Activated CD4-positive, CD25-positive, alpha-beta regulatory T cell treated with anti-CD3 and anti-CD28 coated beads, Interleukin-2, amount 50 U/mL, for 24 hours (primary cell): Measurements from ENCODE around the gene FKBP11.
"Not testable (repeated sequence)": the region's sequence is repeated elsewhere in the genome, so short reads cannot be mapped to it uniquely, and the experiment has no call there.

Experiments
- ATAC-seq, 2 donors: fragments of 150-1000 bp; cut with Tn5 transposase; one replicate each; pipeline ENCODE4 v1.10.0; 2021; ENCODE audit warnings: mild to moderate bottlenecking in 1 of 2, moderate library complexity in 1 of 2

The FKBP11 gene

DNA sequence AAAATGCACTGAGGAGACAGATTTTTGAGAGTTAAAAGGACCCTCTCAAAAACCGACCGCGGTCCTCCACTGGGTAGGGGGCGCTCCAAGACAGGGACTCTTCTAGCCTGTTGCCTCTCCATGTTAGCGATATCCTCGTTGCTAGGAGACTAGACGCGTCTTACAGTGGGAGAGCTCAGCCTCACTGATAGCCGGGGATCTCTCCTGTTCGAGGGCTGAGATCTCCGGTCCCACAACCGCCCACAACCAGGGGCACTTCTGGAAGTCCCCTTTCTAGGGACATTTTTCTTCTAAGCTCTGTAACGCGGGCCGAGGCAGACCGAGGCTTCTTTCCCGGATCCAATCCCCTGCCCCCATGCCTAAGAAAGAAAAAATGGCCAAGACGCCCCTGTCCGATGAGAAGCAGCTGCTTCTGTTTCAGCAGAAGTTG lies 21.3 kb downstream of the FKBP11 start:
- peak; percentile 94 to 95 for ATAC-seq

DNA sequence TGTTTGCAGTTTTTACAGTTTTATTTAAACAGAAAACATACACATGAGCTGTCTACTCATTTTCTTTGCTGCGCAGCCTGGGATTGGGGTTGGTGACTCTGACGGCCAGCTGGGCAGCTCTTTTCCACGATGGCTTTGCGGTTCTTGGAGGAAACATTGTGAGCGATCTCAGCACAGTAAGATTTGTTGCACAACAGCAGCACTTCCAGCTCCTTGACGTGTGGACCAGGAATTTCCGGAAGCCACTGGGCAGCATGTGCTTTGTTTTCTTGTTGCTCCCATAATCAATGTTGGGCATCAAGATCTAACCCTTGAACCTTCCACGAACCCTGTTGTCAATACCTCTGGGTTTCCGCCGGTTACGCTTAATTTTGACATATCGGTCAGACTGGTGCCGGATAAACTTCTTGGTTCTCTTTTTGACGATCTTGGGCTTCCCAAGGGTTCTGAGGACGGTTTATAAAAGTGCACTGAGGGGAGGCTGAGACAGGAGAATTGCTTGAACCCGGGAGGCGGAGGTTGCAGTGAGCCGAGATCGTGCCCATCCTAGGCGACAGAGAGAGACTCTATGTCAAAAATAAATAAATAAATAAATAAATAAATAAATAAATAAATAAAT lies 21.8 kb downstream of the FKBP11 start:
- ATAC-seq = no peak

DNA sequence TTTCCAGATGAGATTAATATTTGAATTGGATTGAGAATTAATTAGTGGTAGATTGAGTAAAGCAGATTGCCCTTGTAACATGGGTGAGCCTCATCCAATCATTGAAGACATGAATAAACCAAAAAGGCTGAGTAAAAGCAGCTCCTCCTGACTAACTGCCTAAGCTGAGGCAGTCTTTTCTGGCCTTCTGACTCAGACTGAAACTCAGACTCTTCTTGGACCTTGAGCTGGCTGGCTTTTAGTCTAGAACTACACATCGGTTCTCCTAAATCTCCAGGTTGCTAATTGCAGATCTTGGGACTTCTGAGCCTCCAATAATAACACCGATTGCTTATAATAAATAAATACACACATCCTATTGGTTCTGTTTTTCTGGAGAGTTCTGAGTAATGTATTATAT lies 24.0 kb downstream of the FKBP11 start:
- peak; percentile 56 to 68 for ATAC-seq

DNA sequence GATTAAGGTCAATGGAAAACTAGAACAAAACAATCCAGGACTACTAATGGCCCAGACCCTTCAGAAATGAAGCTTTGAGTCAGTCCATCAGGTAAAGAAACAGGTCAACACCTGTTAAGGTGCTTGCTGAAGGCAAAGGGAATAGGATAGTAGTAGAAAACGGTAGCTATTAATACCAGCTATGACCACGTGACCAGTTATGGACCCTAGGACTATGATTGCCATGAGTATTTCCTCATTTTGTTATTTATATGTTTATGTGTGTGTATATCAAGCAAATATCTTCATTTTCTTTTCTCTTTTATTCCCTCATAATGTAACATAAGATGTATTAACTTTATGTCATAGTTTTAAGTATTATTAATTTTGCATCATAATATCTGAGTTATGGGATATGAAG lies 25.6 kb downstream of the FKBP11 start:
- no peak for ATAC-seq

DNA sequence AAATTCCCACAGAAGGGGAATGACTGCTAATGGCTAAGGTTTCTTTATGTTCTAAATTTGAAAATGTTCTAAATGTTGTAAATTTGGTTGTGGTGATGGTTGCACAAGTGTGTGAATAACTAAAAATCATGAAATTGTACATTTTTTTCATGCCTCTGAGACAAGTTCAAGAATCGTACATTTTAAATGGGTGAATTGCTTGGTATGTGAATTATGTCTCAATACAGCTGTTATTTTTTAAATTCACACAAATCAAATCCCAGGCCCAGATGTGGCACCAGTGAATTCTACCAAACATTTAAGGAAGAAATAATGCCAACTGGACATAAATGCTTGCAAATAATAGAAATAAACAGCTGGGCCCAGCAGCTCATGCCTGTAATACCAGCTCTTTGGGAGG lies 31.0 kb downstream of the FKBP11 start:
- ATAC-seq = no peak

DNA sequence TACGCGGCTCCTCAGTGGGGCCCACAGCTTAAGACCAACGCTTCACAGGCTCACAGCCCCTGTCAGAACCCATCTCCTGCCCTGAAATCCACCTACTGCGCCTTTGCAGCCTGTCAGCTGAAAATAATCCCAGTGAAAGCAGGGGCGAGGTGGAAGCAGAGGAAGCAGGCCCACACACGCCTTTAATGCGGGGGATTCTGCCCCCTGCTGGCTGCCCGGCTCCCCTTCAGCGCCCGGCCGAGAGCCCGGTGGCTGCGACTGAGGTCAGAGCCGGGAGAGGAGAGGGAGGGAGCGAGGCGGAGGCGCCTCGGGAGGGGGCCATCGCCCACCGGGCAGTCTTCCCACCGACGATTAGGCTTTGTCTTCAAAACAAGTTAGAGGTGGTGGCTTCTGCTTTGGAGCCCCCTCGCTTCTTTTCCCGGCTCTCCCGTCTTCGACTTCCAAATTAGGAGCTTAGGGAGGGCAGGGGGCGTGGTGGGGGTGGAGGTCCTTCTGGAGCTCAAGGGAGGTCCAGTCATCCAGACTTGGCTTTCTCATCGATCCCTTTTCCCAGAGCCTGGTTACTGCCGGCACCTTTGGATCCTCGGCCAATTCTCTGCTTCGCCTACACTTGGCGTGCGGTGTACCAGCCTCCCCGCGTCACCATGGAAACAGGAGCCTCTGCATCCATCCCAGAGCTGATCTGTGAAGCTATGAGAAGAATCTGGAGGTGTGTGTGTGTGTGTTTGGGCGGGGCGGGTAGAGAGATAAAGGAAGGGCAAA lies 34.5 kb downstream of the FKBP11 start:
- ATAC-seq = peak; percentile 95 to 96

DNA sequence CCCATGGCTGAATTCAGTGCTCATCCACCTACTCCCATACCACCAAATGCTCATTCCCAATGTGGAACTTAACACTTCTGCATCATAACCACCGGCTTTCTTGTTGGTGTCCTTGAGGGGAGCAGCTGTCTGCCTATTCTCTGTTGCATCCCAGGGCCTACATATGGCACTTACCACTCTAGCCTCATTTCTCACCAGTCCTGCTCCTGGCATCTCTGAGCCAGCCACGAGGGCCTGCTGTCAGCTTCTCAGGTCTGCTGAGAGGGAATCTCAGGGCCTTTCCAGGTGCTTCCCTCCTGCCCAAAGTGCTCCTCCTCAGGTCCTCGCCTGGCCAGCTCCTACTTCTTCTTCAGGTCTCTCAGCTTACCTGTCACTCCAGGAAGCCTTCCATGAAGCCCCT lies 35.6 kb downstream of the FKBP11 start:
- ATAC-seq = no peak

DNA sequence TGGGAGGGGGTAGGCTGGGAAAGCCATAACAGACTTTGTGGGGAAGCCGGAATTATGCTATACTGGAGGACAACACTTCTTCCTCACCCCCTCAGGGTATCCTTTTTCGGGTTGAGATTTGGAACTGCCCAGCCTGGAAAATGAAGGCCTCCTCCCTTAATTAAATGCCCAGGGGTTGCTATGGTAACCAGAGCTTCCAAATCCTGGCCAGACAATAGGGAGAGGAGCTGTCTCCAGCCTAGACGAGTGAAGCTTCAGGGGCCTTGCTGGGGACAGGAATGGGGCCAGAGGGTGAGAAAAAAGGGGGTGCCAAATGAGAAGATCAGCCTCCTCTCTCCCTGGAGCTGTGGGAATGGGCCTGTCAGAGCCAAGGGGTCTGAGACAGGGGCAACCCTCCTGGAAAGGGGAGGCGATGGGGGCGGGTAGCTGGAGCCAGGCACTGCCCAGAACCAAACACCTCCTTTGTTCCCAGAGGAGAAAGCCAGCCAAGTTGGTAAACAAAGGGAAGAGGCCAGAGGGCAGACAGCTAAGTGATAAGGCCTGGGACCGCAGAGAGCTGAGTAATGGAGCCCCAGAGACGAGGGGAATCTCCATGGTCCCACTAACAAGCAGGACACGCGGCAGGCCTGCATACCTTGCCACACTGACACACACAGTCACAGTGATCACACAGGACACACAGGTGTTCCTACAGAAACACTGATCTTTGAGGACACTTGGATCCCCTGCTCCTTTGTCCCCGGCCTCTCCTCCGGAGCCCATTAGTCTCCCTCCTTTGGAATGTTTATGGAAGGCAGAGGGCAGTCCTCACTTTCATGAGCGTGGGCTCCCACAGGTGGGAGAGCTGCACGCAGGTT lies 41.8 kb downstream of the FKBP11 start:
- ATAC-seq = no peak

DNA sequence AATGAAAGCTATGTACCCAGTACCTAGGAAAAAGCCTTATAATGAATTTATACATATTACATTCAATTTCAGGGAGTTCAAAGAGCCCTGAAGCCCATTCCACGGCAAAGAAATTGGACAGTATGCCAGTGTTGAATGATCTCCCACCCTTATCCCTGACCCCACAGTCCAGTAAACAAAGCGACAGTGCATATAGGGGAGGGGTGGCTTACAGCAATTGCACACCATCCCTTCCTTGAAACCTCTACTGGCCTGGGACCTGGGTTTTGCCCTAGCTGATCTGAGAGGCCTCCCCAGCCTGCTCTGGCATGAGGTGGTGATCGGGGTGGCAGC lies 42.4 kb downstream of the FKBP11 start:
- ATAC-seq = no peak

DNA sequence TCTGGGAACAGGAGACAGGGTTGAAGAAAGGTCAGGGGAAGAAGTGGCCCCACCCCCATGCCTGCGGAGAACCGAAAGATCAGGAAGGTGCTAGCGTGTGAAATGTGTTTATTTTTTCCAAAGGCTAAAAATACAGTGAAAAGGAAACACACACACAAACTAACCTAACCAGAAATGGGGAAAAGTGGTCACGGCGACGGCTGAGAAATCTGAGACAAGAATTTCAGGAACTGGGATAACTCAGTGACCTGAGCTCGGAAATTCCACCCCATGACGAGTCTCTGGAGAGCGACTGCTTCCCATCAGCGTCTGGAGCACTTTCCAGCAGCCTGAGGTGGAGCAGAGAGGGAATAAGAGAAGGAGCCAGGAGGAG lies 43.0 kb downstream of the FKBP11 start:
- no peak for ATAC-seq

DNA sequence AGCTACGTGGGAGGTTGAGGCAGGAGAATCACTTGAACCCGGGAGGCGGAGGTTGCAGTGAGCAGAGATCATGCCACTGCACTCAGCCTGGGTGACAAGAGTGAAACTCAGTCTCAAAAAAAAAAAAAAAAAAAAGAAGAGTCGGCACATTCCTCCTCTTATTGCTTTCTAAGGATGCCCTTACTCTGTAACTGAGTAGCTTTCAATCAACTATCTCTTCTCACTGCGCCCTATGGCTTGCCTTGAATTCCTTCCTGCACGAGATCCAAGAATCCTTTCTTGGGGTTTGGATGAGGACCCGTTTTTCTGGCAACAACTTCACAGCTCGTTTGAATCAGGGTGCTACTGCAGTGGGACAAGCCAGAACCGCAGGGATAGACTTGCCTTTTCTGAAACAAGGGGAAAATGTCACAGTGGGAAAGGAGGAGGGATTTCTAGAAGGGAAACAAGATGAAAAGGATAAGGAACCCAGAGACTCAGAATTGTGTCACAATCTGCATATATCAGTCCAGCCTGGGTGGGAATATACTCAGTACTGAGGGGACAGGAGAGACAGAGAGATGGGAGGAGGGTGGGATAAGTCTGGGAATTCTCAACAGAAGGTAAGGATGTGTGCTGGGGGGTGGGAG lies 43.5 kb downstream of the FKBP11 start:
- ATAC-seq = no peak

DNA sequence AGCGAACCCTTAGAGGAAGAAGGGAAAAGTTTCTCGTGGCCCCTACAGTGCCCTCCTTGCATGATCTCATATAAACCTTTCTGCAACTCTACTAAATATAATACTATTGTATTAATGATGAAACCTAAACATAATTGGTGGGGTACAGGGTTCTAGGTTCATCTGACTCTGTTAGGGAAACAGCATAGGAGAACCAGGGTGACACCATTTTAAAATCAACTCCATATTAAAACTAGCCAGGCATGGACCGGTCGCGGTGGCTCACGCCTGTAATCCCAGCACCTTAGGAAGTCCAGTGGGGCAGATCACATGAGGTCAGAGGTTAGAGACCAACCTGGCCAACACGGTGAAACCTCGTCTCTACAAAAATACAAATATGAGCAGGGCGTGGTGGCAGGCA lies 44.6 kb downstream of the FKBP11 start:
- ATAC-seq = no peak

DNA sequence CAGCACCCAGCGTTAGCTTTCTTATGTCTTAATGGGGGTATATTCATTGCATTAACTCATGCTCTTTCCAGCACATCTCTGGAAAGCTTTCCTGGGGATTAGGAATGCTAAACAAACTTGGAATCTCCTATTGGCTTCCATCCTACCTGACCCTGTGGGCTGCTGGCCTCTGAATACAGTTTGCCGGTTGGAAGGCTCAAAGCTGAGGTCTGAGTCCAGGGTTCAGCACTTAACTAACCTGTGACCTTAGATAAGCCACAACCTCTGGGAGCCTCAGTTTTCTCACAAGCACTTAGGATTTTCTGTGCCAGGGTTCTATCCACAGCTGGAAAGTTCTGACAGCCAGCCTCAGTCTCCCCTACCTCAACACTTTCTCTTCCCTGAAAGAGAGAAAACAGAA lies 46.7 kb downstream of the FKBP11 start:
- no peak for ATAC-seq

DNA sequence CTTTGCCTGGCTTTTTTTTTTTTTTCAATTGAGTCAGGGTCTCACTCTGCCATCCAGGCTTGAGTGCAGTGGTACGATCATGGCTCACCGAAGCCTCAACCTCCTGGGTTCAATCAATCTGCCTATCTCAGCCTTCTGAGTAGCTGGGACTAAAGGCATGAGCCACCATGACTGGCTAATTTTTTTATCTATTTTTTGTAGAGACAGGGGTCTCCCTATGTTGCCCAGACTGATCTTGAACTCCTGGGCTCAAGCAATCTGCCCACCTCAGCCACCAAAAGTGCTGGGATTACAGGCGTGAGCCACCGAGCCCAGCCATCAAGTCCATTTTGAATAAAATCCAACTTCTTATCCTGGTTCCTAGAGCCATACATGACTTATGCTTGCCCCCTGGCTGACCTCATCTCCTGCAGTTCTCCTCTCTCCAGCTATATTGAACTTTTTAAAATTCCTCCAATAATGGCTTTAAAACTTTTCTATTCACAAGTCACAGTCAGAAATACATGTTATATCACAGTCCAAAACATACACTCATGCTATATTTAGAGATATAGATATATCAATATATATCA lies 49.3 kb downstream of the FKBP11 start:
- ATAC-seq = no peak

DNA sequence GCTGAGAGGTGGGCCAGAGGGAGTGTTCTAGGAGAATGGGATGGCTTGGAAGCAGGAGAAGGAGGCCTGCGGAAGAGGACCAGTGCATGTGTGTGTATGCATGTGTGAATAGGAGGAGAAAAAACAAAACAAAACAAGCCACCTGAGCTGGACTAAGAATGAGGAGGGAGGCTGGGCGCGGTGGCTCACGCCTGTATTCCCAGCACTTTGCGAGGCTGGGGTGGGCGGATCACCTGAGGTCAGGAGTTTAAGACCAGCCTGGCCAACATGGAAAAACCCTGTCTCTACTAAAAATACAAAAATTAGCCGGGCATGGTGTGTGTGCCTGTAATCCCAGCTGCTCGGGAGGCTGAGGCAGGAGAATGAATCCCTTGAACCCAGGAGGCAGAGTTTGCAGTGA lies 51.8 kb downstream of the FKBP11 start:
- not testable (repeated sequence) for ATAC-seq

DNA sequence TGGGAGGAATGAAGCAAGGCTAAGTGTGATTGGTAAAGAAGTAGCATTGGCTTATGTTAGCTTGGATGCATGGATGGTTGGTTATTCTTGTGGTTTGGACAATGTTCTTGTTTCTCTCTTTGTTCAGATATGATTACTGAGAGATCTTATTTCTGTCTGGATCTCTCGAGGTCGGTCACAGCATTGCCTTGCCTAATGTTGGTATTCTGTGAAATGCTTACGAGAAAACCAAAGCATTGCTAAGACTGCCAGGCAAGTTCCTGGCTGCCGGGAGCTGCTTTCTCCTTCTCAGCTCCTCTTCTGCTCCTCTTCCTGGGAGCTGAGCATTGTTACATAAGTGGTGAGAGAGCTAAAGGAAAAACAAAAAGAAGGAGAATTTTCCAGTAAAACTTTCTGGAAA lies 52.2 kb downstream of the FKBP11 start:
- ATAC-seq = no peak
